ENCODE results near the gene RNF166.

The RNF166 gene

GRCh38 chr16:88706229-88706964, at the start of gene RNF166, which contains the start of gene CTU2:
Gene RNF166 (minus strand): TSS chr16:88706408. CDS start chr16:88706325, 83 bp downstream.
Gene CTU2 (plus strand): TSS chr16:88706503. CDS start chr16:88706531, 28 bp downstream.
- DNase-seq (ENCODE audit: low read depth) = peak; percentile 86

- no peak for DNase-seq (ENCODE audit: low read depth)
Observed at GRCh38 chr16:88754912-88755744, 48.9 kb upstream of the RNF166 start.

GRCh38 chr16:88754109-88754911, 48.1 kb upstream of the RNF166 start:
- no peak for DNase-seq (ENCODE audit: low read depth)

GRCh38 chr16:88753602-88754001, 47.4 kb upstream of the RNF166 start:
- DNase-seq (ENCODE audit: low read depth) = no peak

GRCh38 chr16:88753191-88753590, 47.0 kb upstream of the RNF166 start:
- DNase-seq (ENCODE audit: low read depth) = no peak

- no peak for DNase-seq (ENCODE audit: low read depth)
Observed at GRCh38 chr16:88752386-88753002, 46.3 kb upstream of the RNF166 start.

- no peak for DNase-seq (ENCODE audit: low read depth)
Observed at GRCh38 chr16:88750854-88751253, 44.6 kb upstream of the RNF166 start.

GRCh38 chr16:88749358-88749757, 43.1 kb upstream of the RNF166 start:
- DNase-seq (ENCODE audit: low read depth) = no peak

- DNase-seq (ENCODE audit: low read depth) = no peak
Observed at GRCh38 chr16:88748364-88748763, 42.2 kb upstream of the RNF166 start.

GRCh38 chr16:88747588-88748301, 41.5 kb upstream of the RNF166 start:
- DNase-seq (ENCODE audit: low read depth) = no peak

GRCh38 chr16:88746506-88746905, 40.3 kb upstream of the RNF166 start:
- DNase-seq (ENCODE audit: low read depth) = no peak

GRCh38 chr16:88744577-88745521, 38.6 kb upstream of the RNF166 start:
- no peak for DNase-seq (ENCODE audit: low read depth)

GRCh38 chr16:88743693-88744576, 37.7 kb upstream of the RNF166 start:
- DNase-seq (ENCODE audit: low read depth) = peak; percentile 76

GRCh38 chr16:88742896-88743605, 36.8 kb upstream of the RNF166 start:
- no peak for DNase-seq (ENCODE audit: low read depth)

GRCh38 chr16:88741368-88741767, 35.2 kb upstream of the RNF166 start:
- no peak for DNase-seq (ENCODE audit: low read depth)

GRCh38 chr16:88740727-88741055, 34.5 kb upstream of the RNF166 start:
- no peak for DNase-seq (ENCODE audit: low read depth)

GRCh38 chr16:88739977-88740726, 33.9 kb upstream of the RNF166 start:
- no peak for DNase-seq (ENCODE audit: low read depth)
